GM18507 (cell line): Measurements from ENCODE around the gene CAB39.

ENCODE experiments used
- DNase-seq: peaks from one replicate; pipeline ENCODE4 v3.0.0; 2011; ENCODE audit warnings: low read depth; ENCODE audit not compliant: insufficient read length; ENCODE audit errors: extremely low spot score
- FAIRE-seq: peaks from 2 replicates; lab custom pipeline; 2011; peaks lifted over from hg19 to GRCh38; lab: Jason Lieb, UNC

The CAB39 gene

GRCh38 chr2:230712443-230713330 lies at the start of gene CAB39:
Gene CAB39 (plus strand): TSS chr2:230712842. CDS start chr2:230760002, 47,160 bp downstream.
- peak; percentile 88 for DNase-seq
- peak; percentile 85 for FAIRE-seq

- peak; percentile 86 for FAIRE-seq
- DNase-seq, result no peak
Observed at GRCh38 chr2:230664128-230664527, 48.5 kb upstream of the CAB39 start.

- FAIRE-seq, result no peak
- DNase-seq, result no peak
Observed at GRCh38 chr2:230664844-230665243, 47.8 kb upstream of the CAB39 start.

- DNase-seq (no peak), FAIRE-seq (peak; percentile 83)
Observed at GRCh38 chr2:230665263-230665691, 47.4 kb upstream of the CAB39 start.

GRCh38 chr2:230666446-230666845 lies 46.2 kb upstream of the CAB39 start:
- FAIRE-seq (no peak), DNase-seq (no peak)

- FAIRE-seq (peak; percentile 79), DNase-seq (no peak)
Observed at GRCh38 chr2:230666885-230667712, 45.5 kb upstream of the CAB39 start.

- DNase-seq, result no peak
- FAIRE-seq, result peak; percentile 97
Observed at GRCh38 chr2:230668184-230668938, 44.3 kb upstream of the CAB39 start.

- DNase-seq (no peak), FAIRE-seq (no peak)
Observed at GRCh38 chr2:230668939-230669303, 43.7 kb upstream of the CAB39 start.

- DNase-seq, result no peak
- no peak for FAIRE-seq
Observed at GRCh38 chr2:230669386-230669950, 43.2 kb upstream of the CAB39 start.

- FAIRE-seq, result peak; percentile 73
- DNase-seq, result no peak
Observed at GRCh38 chr2:230671117-230671516, 41.5 kb upstream of the CAB39 start.

- FAIRE-seq, result no peak
Observed at GRCh38 chr2:230672836-230673235, 39.8 kb upstream of the CAB39 start.

GRCh38 chr2:230674401-230674800 lies 38.2 kb upstream of the CAB39 start:
- no peak for DNase-seq
- FAIRE-seq, result no peak

More at GRCh38 chr2:230672836-230673235, 39.8 kb upstream of the CAB39 start:
- DNase-seq, result no peak

GRCh38 chr2:230674966-230675672 lies 37.5 kb upstream of the CAB39 start:
- no peak for DNase-seq
- FAIRE-seq, result no peak

- DNase-seq, result no peak
- no peak for FAIRE-seq
Observed at GRCh38 chr2:230676546-230676945, 36.1 kb upstream of the CAB39 start.

GRCh38 chr2:230677201-230677946 lies 35.3 kb upstream of the CAB39 start:
- no peak for DNase-seq
- FAIRE-seq, result no peak

- FAIRE-seq, result no peak
- DNase-seq, result no peak
Observed at GRCh38 chr2:230678018-230678417, 34.6 kb upstream of the CAB39 start.

GRCh38 chr2:230678451-230678850 lies 34.2 kb upstream of the CAB39 start:
- no peak for FAIRE-seq
- no peak for DNase-seq

GRCh38 chr2:230680463-230681170 lies 32.0 kb upstream of the CAB39 start:
- no peak for DNase-seq
- FAIRE-seq, result no peak
